ENCODE measurements around the gene OR6K3.
"Not testable (repeated sequence)": the region's sequence is repeated elsewhere in the genome, so short reads cannot be mapped to it uniquely, and the experiment has no call there.

GRCh38 chr1:158688343-158688742 is 32.2 kb downstream of the OR6K3 start:
- TF ChIP-seq, protein P1, sequence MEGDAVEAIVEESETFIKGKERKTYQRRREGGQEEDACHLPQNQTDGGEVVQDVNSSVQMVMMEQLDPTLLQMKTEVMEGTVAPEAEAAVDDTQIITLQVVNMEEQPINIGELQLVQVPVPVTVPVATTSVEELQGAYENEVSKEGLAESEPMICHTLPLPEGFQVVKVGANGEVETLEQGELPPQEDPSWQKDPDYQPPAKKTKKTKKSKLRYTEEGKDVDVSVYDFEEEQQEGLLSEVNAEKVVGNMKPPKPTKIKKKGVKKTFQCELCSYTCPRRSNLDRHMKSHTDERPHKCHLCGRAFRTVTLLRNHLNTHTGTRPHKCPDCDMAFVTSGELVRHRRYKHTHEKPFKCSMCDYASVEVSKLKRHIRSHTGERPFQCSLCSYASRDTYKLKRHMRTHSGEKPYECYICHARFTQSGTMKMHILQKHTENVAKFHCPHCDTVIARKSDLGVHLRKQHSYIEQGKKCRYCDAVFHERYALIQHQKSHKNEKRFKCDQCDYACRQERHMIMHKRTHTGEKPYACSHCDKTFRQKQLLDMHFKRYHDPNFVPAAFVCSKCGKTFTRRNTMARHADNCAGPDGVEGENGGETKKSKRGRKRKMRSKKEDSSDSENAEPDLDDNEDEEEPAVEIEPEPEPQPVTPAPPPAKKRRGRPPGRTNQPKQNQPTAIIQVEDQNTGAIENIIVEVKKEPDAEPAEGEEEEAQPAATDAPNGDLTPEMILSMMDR (IDR thresholded peaks at IDR 0.05) = not testable (repeated sequence)
- not testable (repeated sequence) for TF ChIP-seq POLR2AphosphoS5 (IDR thresholded peaks at IDR 0.05; ENCODE audit: insufficient read depth in 1 of 2, low read depth in 1 of 2)

Measured in vagina (tissue), 2 donors.